Central memory CD4-positive, alpha-beta T cell (primary cell): ENCODE results near the gene PLCXD1.
"Not testable (repeated sequence)": the region's sequence is repeated elsewhere in the genome, so short reads cannot be mapped to it uniquely, and the experiment has no call there.

Experiments used
- DNase-seq: peaks from one replicate; pipeline ENCODE4 v3.0.0; 2022

PLCXD1 gene

GRCh38 chrX:292900-293897 is 12.0 kb downstream of the PLCXD1 start:
- DNase-seq = no peak

DNA sequence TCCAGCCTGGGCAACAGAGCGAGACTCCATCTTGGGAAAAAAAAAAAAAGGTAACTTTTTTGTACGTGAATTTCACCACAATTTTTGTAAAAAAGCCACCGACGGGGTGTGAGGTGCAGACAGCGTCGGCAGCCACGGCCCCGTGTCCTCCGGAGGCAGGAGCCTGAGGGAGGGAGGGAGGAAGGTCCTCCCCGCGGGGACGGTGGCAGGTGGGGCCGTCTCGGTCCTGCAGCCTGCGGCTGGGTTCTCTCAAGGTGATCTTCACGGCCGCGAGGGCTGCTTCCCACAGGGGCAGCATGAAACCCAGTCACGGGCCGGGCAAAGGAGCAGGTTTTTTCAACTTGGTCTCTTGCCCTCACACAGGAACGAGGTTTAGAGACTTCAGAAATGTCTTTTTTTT is 14.0 kb downstream of the PLCXD1 start:
- DNase-seq = no peak

- no peak for DNase-seq
Observed at GRCh38 chrX:298993-299392, 17.8 kb downstream of the PLCXD1 start.

DNA sequence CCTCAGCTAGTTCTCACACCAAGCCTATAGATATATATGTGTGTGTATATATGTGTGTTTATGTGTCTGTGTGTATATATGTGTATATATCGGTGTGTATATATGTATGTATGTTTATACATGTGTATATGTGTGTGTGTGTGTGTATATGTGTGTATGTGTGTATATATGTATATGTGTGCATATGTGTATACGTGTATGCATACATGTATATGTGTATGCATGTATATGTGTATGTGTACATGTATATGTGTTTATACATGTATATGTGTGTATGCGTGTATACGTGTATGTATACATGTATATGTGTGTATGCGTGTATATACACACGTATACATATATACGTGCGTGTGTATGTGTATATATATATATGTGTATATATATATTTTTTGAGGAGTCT is 19.2 kb downstream of the PLCXD1 start:
- no peak for DNase-seq

- DNase-seq = no peak
Observed at GRCh38 chrX:302975-303374, 21.8 kb downstream of the PLCXD1 start.

DNA sequence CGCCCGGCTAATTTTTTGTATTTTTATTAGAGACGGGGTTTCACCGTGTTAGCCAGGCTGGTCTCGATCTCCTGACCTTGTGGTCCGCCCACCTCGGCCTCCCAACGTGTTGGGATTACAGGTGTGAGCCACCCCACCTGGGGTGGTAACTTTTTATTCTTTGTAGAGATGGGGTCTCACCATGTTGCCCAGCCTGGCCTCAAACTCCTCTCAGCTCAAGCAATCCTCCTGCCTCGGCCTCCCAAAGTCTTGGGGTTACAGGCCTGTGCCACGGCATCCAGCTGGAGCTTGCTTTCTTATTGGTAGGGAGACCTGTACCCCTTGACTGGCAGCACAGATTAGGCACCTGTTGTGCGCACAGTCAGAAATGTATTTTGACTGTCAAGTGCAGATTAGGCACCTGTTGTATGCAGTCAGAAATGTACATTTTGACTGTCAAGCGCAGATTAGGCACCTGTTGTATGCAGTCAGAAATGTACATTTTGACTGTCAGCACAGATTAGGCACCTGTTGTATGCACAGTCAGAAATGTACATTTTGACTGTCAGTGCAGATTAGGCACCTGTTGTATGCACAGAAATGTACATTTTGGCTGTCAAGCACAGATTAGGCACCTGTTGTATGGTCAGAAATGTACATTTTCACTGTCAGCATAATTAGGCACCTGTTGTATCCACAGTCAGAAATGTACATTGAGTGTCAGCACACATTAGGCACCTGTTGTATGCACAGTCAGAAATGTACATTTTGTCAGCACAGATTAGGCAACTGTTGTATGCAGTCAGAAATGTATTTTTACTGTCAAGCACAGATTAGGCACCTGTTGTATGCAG is 24.8 kb downstream of the PLCXD1 start:
- DNase-seq = not testable (repeated sequence)

- DNase-seq = not testable (repeated sequence)
Observed at GRCh38 chrX:306614-307251, 25.6 kb downstream of the PLCXD1 start.

DNA sequence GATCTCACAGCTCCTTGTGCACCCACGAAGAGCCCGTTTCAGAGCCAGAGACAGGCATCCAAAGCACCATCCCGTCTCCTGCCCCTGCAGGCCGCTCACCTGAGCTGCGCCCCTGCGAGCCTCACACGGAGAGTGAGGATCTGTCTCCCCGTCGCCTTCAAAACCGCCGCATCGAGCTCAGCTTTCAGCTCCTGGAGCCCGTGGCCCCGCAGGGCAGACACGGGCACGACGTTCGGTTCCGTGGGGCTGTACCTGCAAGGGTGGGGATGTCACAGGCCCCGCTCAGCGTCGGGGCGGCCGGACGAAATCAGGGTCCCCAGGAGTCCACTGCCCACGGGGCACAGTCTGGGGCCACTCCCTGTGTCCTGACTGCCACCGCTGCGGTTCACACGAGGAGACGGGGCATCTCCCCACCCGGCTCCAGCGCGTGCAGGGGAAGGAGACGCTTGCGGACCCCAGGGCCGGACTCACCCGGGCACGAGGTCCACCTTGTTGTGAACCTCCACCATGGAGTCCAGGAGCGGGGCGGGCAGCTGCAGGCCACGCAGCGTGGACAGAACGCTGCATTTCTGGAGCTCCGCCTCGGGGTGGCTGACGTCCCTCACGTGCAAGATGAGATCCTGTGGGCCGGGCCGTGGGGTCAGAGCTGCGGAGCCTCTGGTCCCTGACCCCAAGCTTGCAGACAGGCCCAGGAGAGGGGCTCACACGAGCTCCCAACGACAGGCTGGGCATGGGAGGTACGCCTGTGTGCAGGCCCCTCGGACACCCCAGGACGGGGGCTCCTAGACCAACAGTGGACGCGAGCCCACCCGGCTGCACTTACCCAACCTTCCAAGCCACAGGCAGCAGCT is 26.3 kb downstream of the PLCXD1 start:
- DNase-seq = no peak

GRCh38 chrX:308821-309520 is 27.8 kb downstream of the PLCXD1 start:
- DNase-seq = no peak

DNA sequence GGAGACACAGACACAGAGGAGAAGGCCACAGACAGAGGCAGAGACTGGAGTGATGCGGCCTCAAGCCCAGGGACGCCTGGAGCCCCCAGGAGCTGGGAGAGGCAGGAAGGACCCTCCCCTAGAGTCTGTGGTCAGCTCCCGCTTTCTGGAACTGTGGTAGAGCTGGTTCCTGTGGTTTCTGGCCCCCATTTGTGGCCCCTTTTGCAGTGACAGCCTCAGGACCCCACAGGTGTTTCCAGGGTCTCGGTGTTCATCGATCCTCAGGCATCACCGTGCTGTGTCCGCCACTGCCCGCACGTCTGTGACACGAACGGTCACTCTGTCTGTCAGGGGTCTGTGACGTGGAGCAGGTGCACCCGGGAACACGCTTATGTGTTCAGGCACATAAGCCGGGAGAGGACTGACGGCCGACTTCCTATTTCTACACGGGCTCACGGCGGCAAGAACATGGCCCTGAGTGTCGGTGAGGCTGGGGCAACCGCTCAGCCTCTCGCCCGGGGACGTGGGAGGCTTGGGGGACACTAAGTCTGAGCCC is 29.5 kb downstream of the PLCXD1 start:
- DNase-seq = no peak

GRCh38 chrX:311156-312129 is 30.3 kb downstream of the PLCXD1 start:
- DNase-seq = no peak

DNA sequence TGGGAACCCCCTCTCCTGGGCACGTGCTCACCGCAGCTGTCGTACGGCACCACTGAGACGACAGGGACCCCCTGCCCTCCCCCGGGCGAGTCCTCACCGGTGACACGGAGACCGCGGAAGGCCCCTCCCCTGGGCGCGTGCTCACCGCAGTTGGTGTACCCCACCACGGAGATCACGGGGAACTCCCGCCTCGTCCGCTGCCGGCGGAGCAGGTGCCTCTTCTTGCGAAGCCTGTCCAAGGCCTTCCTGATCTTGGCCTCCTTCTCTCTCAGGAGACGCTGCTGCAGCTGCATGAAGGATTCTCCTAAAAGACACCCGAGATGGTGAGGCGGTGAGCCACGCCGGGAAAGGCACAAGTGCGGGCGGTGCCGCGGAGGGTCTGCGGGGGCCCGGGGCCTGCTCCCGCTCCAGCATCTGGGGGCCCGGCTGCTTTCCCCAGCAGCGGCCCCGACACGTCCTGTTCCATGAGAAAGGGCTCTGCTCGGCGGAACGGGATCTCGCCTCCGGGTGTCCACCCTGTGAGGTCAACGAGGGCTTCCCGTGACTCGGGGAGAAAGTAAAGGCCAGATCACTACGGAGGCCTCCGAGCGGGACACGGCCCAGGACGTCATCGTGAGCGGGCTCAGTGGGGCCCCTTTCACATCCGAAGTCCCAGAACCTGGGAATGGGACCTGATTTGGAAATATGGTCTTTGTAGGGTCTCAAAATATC is 31.6 kb downstream of the PLCXD1 start:
- no peak for DNase-seq

- no peak for DNase-seq
Observed at GRCh38 chrX:313546-313945, 32.4 kb downstream of the PLCXD1 start.

DNA sequence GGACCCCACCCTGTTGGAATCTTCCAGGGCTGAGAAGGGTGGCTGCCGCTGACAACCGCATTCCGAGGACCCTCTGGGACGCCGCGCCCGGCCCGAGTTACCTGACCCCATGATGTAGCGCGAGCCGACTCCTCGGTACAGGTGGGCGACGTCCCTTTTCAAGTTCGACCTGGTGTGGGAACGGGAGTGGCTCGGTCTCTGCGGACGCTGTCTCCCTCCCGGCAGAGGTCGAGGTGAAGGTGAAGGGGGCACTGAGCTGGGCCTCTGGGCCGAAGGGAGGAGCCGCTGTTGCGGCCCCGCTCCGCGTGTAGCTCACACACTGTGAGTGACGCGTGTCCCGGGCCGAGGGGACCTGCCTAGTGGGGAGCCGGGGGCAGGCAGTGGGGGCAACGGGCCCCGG is 32.9 kb downstream of the PLCXD1 start:
- no peak for DNase-seq

DNA sequence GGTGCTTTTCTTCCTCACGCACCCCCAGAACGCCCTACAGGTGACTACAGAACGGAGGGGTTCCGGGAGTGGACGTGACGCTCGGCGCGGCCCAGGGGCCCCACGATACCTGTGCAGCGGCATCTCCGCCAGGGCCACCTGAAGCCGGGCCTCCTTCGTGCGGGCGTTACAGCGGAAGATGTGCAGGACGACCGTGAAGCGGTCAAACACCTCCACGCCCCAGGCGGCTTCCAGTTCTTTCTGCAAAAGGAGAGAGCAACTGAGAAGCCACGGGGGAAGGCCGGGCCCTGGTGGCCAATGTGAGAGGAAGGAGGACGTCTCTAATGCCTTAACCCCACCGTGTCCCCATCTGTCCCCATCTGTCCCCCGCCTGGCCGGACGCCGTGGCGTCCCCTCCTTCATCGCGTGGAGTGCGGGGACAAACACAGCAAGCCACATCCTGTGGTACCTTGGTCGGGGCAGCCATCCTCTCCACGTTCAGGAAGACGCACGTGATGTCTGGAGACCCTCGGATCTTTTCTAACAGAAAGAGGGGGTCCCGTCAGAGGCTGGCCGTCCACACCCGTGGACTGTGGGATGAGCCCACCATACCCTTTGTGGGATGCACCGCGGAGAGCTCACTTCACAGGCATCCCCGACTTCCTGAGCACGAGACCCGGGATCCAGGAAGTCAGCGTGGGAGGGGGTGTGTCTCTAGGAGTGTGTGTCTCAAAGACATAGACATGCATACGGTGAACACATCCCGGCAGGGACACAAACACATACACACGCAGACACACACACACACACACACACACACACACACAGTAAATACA is 33.8 kb downstream of the PLCXD1 start:
- DNase-seq = no peak

- no peak for DNase-seq
Observed at GRCh38 chrX:316351-317325, 35.5 kb downstream of the PLCXD1 start.

DNA sequence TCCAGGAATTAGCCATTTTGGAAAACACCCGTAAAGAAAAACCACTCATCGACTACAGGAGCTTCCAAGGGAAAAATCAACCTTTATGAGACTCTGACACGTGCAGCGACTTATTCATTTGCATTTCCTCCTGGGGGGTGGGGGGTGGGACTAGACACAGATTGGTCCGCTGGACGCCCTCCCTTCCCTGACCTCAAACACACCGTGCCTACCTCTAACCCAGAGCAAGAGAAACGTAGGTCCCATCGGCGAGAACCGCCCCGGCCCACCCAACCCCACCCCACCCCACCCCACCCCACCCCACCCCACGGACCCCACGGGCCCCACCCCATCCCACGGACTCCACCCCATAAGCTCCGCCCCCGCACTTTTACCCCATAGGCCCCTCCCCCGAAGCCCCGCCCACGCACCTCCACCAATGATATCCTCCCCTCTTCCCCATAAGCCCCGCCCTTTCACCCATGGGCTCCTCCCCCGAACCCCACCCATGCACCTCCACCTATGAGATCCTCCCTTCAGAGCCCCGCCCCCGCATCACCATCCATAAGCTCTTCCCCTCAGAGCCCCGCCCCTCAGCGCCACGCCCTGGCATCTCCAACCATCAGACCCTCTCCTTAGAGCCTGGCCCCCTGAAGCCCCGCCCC is 36.4 kb downstream of the PLCXD1 start:
- no peak for DNase-seq
